ENCODE data around the gene OLA1. TPM values are rescaled to one million over a fixed set of nuclear protein-coding genes. Genes with fewer than 3 reads are reported as not detected.

Gene OLA1
- total RNA-seq, 1 experiment from 2014 or later = 109 TPM

GRCh38 chr2:174223388-174223787 is 24.9 kb downstream of the OLA1 start:
- TF ChIP-seq ETV6 (CRISPR knock-in tag; IDR thresholded peaks at IDR 0.05) (no peak), GABPB1 (CRISPR knock-in tag; IDR thresholded peaks at IDR 0.05) (no peak), RORB (CRISPR knock-in tag; IDR thresholded peaks at IDR 0.05) (no peak), ATF3 (CRISPR knock-in tag; conservative IDR thresholded peaks at IDR 0.05) (no peak), EMX1 (CRISPR knock-in tag; IDR thresholded peaks at IDR 0.05) (no peak), GRHL2 (CRISPR knock-in tag; IDR thresholded peaks at IDR 0.05; ENCODE audit: insufficient replicate concordance, severe bottlenecking) (no peak), E2F1 (CRISPR knock-in tag; IDR thresholded peaks at IDR 0.05) (no peak), ELF4 (CRISPR knock-in tag; IDR thresholded peaks at IDR 0.05; ENCODE audit: low read depth) (no peak), E2F5 (CRISPR knock-in tag; IDR thresholded peaks at IDR 0.05) (no peak), ATF6 (CRISPR knock-in tag; IDR thresholded peaks at IDR 0.05) (no peak), ZNF317 (CRISPR knock-in tag; IDR thresholded peaks at IDR 0.05; ENCODE audit: borderline replicate concordance, low read depth) (no peak)
- ATAC-seq (no peak), DNase-seq (ENCODE audit: low spot score) (no peak)
- Mint-ChIP-seq H3K9me3 (no peaks in the 10 kb centered on the region), H3K36me3 (peaks cover 20% of the 10 kb centered on the region), H3K27me3 (ENCODE audit: low read depth) (no peaks in the 10 kb centered on the region; the same call in 1 of the 2 replicates), H3K27ac (no peak overlapping the region), H3K4me3 (no peak overlapping the region), H3K4me1 (peaks cover 3% of the 10 kb centered on the region)
- ChIA-PET CTCF (interaction anchor here (1.3 kb wide), 1 partner anchor 14 kb away, joined by 4 read pairs; no protein-coding TSS in a partner anchor), POLR2A (no interaction called here)

GRCh38 chr2:174222154-174222553 is 26.2 kb downstream of the OLA1 start:
- TF ChIP-seq PRDM15 (CRISPR knock-in tag; IDR thresholded peaks at IDR 0.05) (no peak), RELA (CRISPR knock-in tag; IDR thresholded peaks at IDR 0.05; ENCODE audit: borderline replicate concordance) (no peak), ESRRA (CRISPR knock-in tag; IDR thresholded peaks at IDR 0.05; ENCODE audit: borderline replicate concordance) (no peak), ZNF138 (CRISPR knock-in tag; conservative IDR thresholded peaks at IDR 0.05) (no peak), ZNF317 (CRISPR knock-in tag; IDR thresholded peaks at IDR 0.05; ENCODE audit: borderline replicate concordance, low read depth) (no peak), ATF6 (CRISPR knock-in tag; IDR thresholded peaks at IDR 0.05) (no peak), EMX1 (CRISPR knock-in tag; IDR thresholded peaks at IDR 0.05) (no peak), CBFB (CRISPR knock-in tag; IDR thresholded peaks at IDR 0.05; ENCODE audit: low read depth) (no peak), ZMAT4 (CRISPR knock-in tag; IDR thresholded peaks at IDR 0.05) (no peak), OVOL2 (CRISPR knock-in tag; IDR thresholded peaks at IDR 0.05; ENCODE audit: borderline replicate concordance) (no peak), ATF2 (CRISPR knock-in tag; IDR thresholded peaks at IDR 0.05; ENCODE audit: borderline replicate concordance, low read depth) (no peak), SMAD4 (CRISPR knock-in tag; IDR thresholded peaks at IDR 0.05) (no peak)
- ATAC-seq (no peak), DNase-seq (ENCODE audit: low spot score) (no peak)
- Mint-ChIP-seq H3K4me3 (no peak overlapping the region), H3K36me3 (peaks cover 15% of the 10 kb centered on the region), H3K27me3 (ENCODE audit: low read depth) (no peaks in the 10 kb centered on the region; the same call in 1 of the 2 replicates), H3K27ac (no peak overlapping the region), H3K4me1 (peaks cover 15% of the 10 kb centered on the region), H3K9me3 (no peaks in the 10 kb centered on the region)
- CTCF ChIA-PET = no interaction called here
- POLR2A ChIA-PET = no interaction called here

Measured in WTC11 (cell line).